CD1c-positive myeloid dendritic cell (primary cell): ENCODE data around the gene USP12.
"Not testable (repeated sequence)": the region's sequence is repeated elsewhere in the genome, so short reads cannot be mapped to it uniquely, and the experiment has no call there.

Experiments used
- DNase-seq: peaks from one replicate; pipeline ENCODE4 v3.0.0-alpha.2; 2016; ENCODE audit errors: extremely low spot score

The USP12 gene

GRCh38 chr13:27076421-27076820, 95.2 kb downstream of the USP12 start:
- DNase-seq: no peak

- DNase-seq: no peak
Measured at GRCh38 chr13:27073186-27073585, 98.4 kb downstream of the USP12 start.

GRCh38 chr13:27066123-27066522, 105.5 kb downstream of the USP12 start:
- DNase-seq: not testable (repeated sequence)

- no peak for DNase-seq
Measured at GRCh38 chr13:27065582-27065981, 106.0 kb downstream of the USP12 start.

GRCh38 chr13:27064252-27064995, 107.2 kb downstream of the USP12 start:
- DNase-seq: no peak

- DNase-seq: no peak
Measured at GRCh38 chr13:27057817-27058216, 113.8 kb downstream of the USP12 start.

- no peak for DNase-seq
Measured at GRCh38 chr13:27055526-27055925, 116.1 kb downstream of the USP12 start.

- DNase-seq: no peak
Measured at GRCh38 chr13:27054760-27055159, 116.9 kb downstream of the USP12 start.

- DNase-seq: no peak
Measured at GRCh38 chr13:27053902-27054595, 117.6 kb downstream of the USP12 start.

- no peak for DNase-seq
Measured at GRCh38 chr13:27053210-27053884, 118.3 kb downstream of the USP12 start.

- DNase-seq: no peak
Measured at GRCh38 chr13:27052551-27053208, 118.9 kb downstream of the USP12 start.

GRCh38 chr13:27047081-27047480, 124.5 kb downstream of the USP12 start:
- no peak for DNase-seq

- DNase-seq: no peak
Measured at GRCh38 chr13:27044837-27045570, 126.6 kb downstream of the USP12 start.

- DNase-seq: no peak
Measured at GRCh38 chr13:27043013-27043412, 128.6 kb downstream of the USP12 start.

GRCh38 chr13:27041341-27041740, 130.3 kb downstream of the USP12 start:
- no peak for DNase-seq

- DNase-seq: no peak
Measured at GRCh38 chr13:27040826-27041108, 130.8 kb downstream of the USP12 start.

GRCh38 chr13:27039171-27039701, 132.4 kb downstream of the USP12 start:
- no peak for DNase-seq

GRCh38 chr13:27038323-27038722, 133.3 kb downstream of the USP12 start:
- no peak for DNase-seq

GRCh38 chr13:27037571-27037970, 134.0 kb downstream of the USP12 start:
- no peak for DNase-seq

GRCh38 chr13:27037171-27037570, 134.4 kb downstream of the USP12 start:
- no peak for DNase-seq

GRCh38 chr13:27036236-27036981, 135.2 kb downstream of the USP12 start:
- DNase-seq: no peak
